Heart left ventricle (tissue), 16 donors: ENCODE data around the gene SMIM10L2A. TPM values are rescaled to one million over a fixed set of nuclear protein-coding genes. Genes with fewer than 3 reads are reported as not detected.
A peak's percentile ranks its signal among the peaks of the same experiment; 100 is the strongest.

Source experiments
- ATAC-seq, 4 donors: fragments of 200-7000 bp; cut with Tn5 transposase; one replicate each; pipeline ENCODE4 v1.9.1; 2020 to 2022; ENCODE audit warnings: moderate library complexity in 4 of 4, mild to moderate bottlenecking in 3 of 4, moderate number of reproducible peaks in 1 of 4
- DNase-seq, 5 donors: peaks; one replicate each; pipeline ENCODE4 v3.0.0-alpha.2; 2020
- H3K27ac ChIP-seq, 12 donors: fragments of 200-600 bp; sonication (generic) in 4 of 12; one replicate each; pipeline versions ENCODE4 v1.5.0 to v1.8.0; 2016 to 2022; ENCODE audit warnings: mild to moderate bottlenecking in 2 of 12
- H3K27me3 ChIP-seq, 9 donors: fragments of 200-600 bp; sonication (generic) in 2 of 9; one replicate each; pipeline versions ENCODE4 v1.5.1 to v1.8.0; 2016 to 2022; ENCODE audit warnings: mild to moderate bottlenecking in 3 of 9
- H3K36me3 ChIP-seq, 9 donors: fragments of 200-600 bp; sonication (generic) in 2 of 9; one replicate each; pipeline versions ENCODE4 v1.5.0 to v1.8.0; 2018 to 2022; ENCODE audit warnings: mild to moderate bottlenecking in 2 of 9
- H3K4me1 ChIP-seq, 12 donors: fragments of 200-600 bp; sonication (generic) in 4 of 12; one replicate each; pipeline versions ENCODE4 v1.5.0 to v1.8.0; 2016 to 2022; ENCODE audit warnings: mild to moderate bottlenecking in 3 of 12
- H3K4me3 ChIP-seq, 12 donors: fragments of 200-600 bp; sonication (generic) in 4 of 12; one replicate each; pipeline versions ENCODE4 v1.5.0 to v1.8.0; 2017 to 2022; ENCODE audit warnings: mild to moderate bottlenecking in 9 of 12, moderate library complexity in 4 of 12
- H3K9me3 ChIP-seq, 12 donors: fragments of 200-600 bp; sonication (generic) in 4 of 12; one replicate each; pipeline versions ENCODE4 v1.5.0 to v1.8.0; 2016 to 2022; ENCODE audit warnings: mild to moderate bottlenecking in 1 of 12
- POLR2A ChIP-seq, 2 donors: fragments of 450-650 bp; IDR thresholded peaks; one replicate each; pipeline ENCODE4 v1.6.1; 2017; ENCODE audit warnings: antibody characterized with exemption in 2 of 2, mild to moderate bottlenecking in 2 of 2, moderate library complexity in 2 of 2
- WGBS, 4 donors: extraction: QIAGEN DNeasy Blood & Tissue Kit in 2 of 4; methylation state at CpG; one replicate each; pipeline versions ENCODE4 v1.1.5 to v1.1.7; 2013 to 2018; 5-methylcytosine and 5-hydroxymethylcytosine counted together
- intact Hi-C, 10 donors: fragments of 100-400 bp; cut with DNase I; formaldehyde crosslinking; loops; one replicate each; pipeline versions ENCODE4 v1.11.1 to v1.14.2; 2022
- polyA plus RNA-seq, 2 donors: library from polyadenylated mRNA; stranded (reverse); fragments of 200-250 nt; gene quantifications; one replicate each; pipeline ENCODE4 v1.2.3, GENCODE V29; 2013
- total RNA-seq, 9 donors: library from RNA; depleted of rRNA in 2 of 9; stranded (reverse); fragments of >200 nt in 2 of 9; fragmentation: NEBNext Ultra II Directional in 3 of 9; extraction: Animal tissue kit (Norgen Biotek cat#: 25700) in 3 of 9; gene quantifications; one replicate each; pipeline versions ENCODE4 v1.1.0 to v1.2.4, GENCODE V29; 2016 to 2023
- TF ChIP-seq, protein P1 (sequence below), 12 donors: fragments of 200-600 bp; sonication (generic) in 4 of 12; IDR thresholded peaks; one replicate each; pipeline versions ENCODE4 v1.5.0 to v1.8.0; 2018 to 2022; ENCODE audit warnings: antibody characterized with exemption in 12 of 12, mild to moderate bottlenecking in 5 of 12
- donor health status: ischemic (EF 13 %, LVEDD 7.1; RV severe dilation, severe dysfunction).
- donor health status: healthy with polysubstance abuse.
- donor health status: DM: no; HTN: yes; CAD: no.
- donor health status: DM: no; HTN: no; CAD: no.
- donor health status: ischemic (EF 25% LVEDD 6.9; RV normal size, moderate dysfunction).
- donor health status: ischemic (EF 25% LVEDD 5.7; RV mildly dilated, moderate dysfunction).
- donor health status: healthy.
- donor health status: DM: yes; HTN: yes; CAD: no.
- donor health status: ischemic (EF 35%, LVEDD 5.7; RV mildly dilated, moderate dysfunction).
- donor health status: nonischemic (EF 11% LVEDD 7.7; RV severe dilation, severe dysfunction).
- donor health status: DM: yes; HTN: yes; CAD: no.
- donor health status: PGD.
- donor health status: ischemic (EF 29% LVEDD 5.4; RV normal size, mild dysfunction).
- donor health status: nonischemic (EF 23%, LVEDD 6.1; RV moderate dilation, normal function).

SMIM10L2A gene
- total and polyA plus RNA-seq, 11 donors: 0.37 to 2.7 (median 1.3) TPM

DNA sequence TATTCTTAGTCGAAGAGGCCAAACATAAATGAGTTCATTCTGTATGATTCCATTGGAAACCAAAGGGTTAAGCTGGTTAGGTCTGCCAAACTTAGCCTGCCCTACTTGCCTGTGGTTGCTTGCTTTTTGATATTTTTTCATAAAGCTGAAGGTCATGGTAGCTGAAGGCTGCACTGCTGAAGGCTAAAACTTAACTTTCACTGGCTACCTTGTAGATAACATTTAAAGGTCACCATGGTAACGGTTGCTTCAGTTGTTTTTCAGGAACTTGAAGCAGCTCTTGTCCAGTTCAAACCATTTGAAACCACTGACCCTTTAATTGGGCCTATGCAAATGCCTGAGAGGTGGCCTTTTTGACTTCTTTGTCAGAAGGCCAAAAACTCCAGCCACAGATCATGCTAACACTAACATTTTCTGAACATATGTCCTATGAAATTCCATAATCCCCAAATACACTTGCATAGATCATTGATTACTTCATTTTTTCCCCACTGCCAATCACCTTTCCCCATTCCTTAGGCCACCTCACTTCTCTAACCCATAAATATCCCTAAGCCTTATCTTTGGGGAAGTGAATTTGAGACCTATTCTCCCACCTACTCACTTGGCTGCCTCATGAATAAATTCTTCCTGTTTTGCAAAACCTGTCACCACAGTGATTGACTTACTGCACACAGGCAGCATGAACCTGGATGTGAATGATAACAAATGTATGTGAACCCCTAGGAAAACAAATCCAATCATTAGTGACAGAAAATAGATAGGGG is 10.7 kb upstream of the SMIM10L2A start:
- Histone ChIP-seq H3K27me3 (peaks cover 0 to 4% (median 0%) of the 10 kb centered on the region in 9 donors), H3K4me1 (no peaks in the 10 kb centered on the region), H3K27ac (no peak overlapping the region), H3K4me3 (no peak overlapping the region), H3K36me3 (no peaks in the 10 kb centered on the region), H3K9me3 (no peaks in the 10 kb centered on the region)
- DNase-seq (no peak), ATAC-seq (no peak)
- TF ChIP-seq POLR2A (IDR thresholded peaks at IDR 0.05): no peak
- TF ChIP-seq, protein P1, sequence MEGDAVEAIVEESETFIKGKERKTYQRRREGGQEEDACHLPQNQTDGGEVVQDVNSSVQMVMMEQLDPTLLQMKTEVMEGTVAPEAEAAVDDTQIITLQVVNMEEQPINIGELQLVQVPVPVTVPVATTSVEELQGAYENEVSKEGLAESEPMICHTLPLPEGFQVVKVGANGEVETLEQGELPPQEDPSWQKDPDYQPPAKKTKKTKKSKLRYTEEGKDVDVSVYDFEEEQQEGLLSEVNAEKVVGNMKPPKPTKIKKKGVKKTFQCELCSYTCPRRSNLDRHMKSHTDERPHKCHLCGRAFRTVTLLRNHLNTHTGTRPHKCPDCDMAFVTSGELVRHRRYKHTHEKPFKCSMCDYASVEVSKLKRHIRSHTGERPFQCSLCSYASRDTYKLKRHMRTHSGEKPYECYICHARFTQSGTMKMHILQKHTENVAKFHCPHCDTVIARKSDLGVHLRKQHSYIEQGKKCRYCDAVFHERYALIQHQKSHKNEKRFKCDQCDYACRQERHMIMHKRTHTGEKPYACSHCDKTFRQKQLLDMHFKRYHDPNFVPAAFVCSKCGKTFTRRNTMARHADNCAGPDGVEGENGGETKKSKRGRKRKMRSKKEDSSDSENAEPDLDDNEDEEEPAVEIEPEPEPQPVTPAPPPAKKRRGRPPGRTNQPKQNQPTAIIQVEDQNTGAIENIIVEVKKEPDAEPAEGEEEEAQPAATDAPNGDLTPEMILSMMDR (IDR thresholded peaks at IDR 0.05): no peak
- intact Hi-C loops: no loop called here
- 61 to 84% (median 79%) methylated on average over 2 of the region's 2 CpGs for WGBS, 4 donors

DNA sequence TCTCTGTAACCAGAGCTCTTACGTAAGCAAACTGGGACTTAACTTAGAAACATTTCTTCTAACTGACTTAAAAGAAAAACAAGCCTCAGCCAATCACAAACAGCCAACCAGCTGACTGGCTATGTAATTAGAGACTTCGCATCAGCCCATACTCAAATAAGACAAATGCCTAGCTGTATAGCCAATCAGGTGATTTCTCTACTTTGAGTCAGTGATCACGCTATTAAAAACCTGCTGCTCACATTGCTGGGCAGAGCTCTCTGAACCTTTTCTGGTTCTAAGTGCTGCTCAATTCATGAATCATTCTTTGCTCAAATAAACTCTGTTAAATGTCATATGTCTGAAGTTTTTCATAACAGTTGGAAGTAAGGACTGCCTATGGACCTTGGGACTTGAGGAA is 9.9 kb upstream of the SMIM10L2A start:
- DNase-seq: no peak
- intact Hi-C loops: no loop called here
- 85 to 92% (median 88%) methylated on average over 3 of the region's 3 CpGs for WGBS, 4 donors

DNA sequence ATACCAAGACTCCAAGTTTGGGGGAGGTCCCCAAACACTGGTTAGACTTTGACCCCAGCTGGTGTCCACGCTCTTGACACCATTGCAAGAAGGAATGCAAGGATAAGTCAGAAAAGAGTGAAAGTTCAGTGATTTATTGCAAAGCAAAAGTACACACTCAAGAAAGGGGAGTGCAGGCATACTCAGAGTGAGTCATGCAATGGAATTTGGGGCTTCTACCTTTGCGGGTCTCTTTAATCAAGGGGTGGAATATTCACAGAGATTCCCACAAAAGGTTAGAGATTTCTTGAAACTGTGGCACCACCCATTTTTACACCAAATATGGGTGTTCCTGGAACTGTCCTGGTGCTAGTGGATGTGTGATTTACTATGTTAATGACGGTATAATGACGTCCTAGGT is 5.2 kb upstream of the SMIM10L2A start:
- Histone ChIP-seq H3K27me3 (no peaks in the 10 kb centered on the region), H3K9me3 (no peaks in the 10 kb centered on the region), H3K4me3 (no peak overlapping the region), H3K36me3 (no peaks in the 10 kb centered on the region), H3K27ac (no peak overlapping the region), H3K4me1 (peaks cover 0 to 3% (median 0%) of the 10 kb centered on the region in 12 donors)
- no peak for DNase-seq
- TF ChIP-seq, protein P1 (IDR thresholded peaks at IDR 0.05): no peak
- TF ChIP-seq POLR2A (IDR thresholded peaks at IDR 0.05): no peak
- intact Hi-C loops: no loop called here
- no peak for ATAC-seq
- WGBS, 4 donors: 64 to 89% (median 82%) methylated on average over 4 of the region's 4 CpGs

More for the DNA sequence above, 9.9 kb upstream of the SMIM10L2A start:
- TF ChIP-seq, protein P1 (IDR thresholded peaks at IDR 0.05): no peak
- TF ChIP-seq POLR2A (IDR thresholded peaks at IDR 0.05): no peak
- Histone ChIP-seq H3K27ac (no peak overlapping the region), H3K27me3 (peaks cover 0 to 3% (median 0%) of the 10 kb centered on the region in 9 donors), H3K4me3 (no peak overlapping the region), H3K4me1 (no peaks in the 10 kb centered on the region), H3K9me3 (no peaks in the 10 kb centered on the region), H3K36me3 (no peaks in the 10 kb centered on the region)
- ATAC-seq: no peak

DNA sequence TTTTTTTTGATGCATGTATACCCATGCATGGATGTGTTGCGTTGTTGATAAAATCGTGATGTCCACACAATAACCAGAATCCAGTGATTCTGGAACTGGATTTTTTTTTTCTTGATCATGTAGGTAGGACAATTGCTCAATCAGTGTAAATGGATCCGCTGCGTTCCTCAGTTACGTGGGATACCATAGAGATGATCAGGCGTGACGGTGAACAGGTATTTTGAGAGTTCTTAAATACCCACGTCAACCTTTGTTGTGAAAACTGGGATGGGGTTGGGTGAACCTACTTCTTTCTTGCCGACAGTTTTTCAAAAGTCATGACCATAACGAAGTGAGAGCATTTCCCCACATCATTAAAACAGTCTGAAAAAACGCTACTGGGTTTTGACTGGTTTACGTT is 913 bp upstream of the SMIM10L2A start:
- H3K9me3 ChIP-seq: no peaks in the 10 kb centered on the region
- no peaks in the 10 kb centered on the region for H3K36me3 ChIP-seq

More for the DNA sequence above, 913 bp upstream of the SMIM10L2A start:
- Histone ChIP-seq H3K27me3 (peaks cover 0 to 3% (median 0%) of the 10 kb centered on the region in 9 donors), H3K27ac (no peak overlapping the region), H3K4me3 (peak overlapping the region in 1 of 12 donors; percentile 71), H3K4me1 (peaks cover 0 to 10% (median 0%) of the 10 kb centered on the region in 12 donors)
- no peak for ATAC-seq
- TF ChIP-seq POLR2A (IDR thresholded peaks at IDR 0.05): no peak
- TF ChIP-seq, protein P1 (IDR thresholded peaks at IDR 0.05): no peak
- intact Hi-C loops: loop anchor here in 2 of 10 donors (5.0 kb wide), 2 partner anchors 74 to 101 kb away; partner anchors contain the start of gene INTS6L (in 1 of the 2)
- WGBS, 4 donors: 83 to 97% (median 91%) methylated on average over 12 of the region's 12 CpGs
- no peak for DNase-seq
